Ectodermal cell (in vitro differentiated cells): ENCODE measurements around the gene CACNG7.

ENCODE experiments used
- H3K27ac ChIP-seq: 2 replicates; pipeline ENCODE4 v1.7.0; 2013; ENCODE audit warnings: mild to moderate bottlenecking, low read depth, low read length; ENCODE audit not compliant: insufficient read depth, poor library complexity, severe bottlenecking
- H3K27me3 ChIP-seq: 2 replicates; pipeline ENCODE4 v1.7.0; 2013; ENCODE audit warnings: mild to moderate bottlenecking, low read length; ENCODE audit not compliant: insufficient read depth, control insufficient read depth, poor library complexity, severe bottlenecking
- H3K36me3 ChIP-seq: one replicate; pipeline ENCODE4 v1.7.0; 2013; ENCODE audit warnings: low read length; ENCODE audit not compliant: control insufficient read depth, insufficient read depth
- H3K4me1 ChIP-seq: one replicate; pipeline ENCODE4 v1.7.0; 2013; ENCODE audit warnings: low read length; ENCODE audit not compliant: control insufficient read depth, insufficient read depth
- H3K4me3 ChIP-seq: 2 replicates; pipeline ENCODE4 v1.7.0; 2013; ENCODE audit warnings: low read depth, low read length, control low read depth; ENCODE audit not compliant: insufficient read depth
- H3K9me3 ChIP-seq: 2 replicates; pipeline ENCODE4 v1.7.0; 2013; ENCODE audit warnings: mild to moderate bottlenecking, low read length, moderate library complexity; ENCODE audit not compliant: control insufficient read depth
- WGBS, 2 experiments: methylation state at CpG; one replicate each; pipeline ENCODE4 v1.1.7; 2013; ENCODE audit warnings: missing lambda C conversion rate in 2 of 2; 5-methylcytosine and 5-hydroxymethylcytosine counted together

The CACNG7 gene

GRCh38 chr19:53951436-53951835 is 42.4 kb downstream of the CACNG7 start:
- Histone ChIP-seq H3K4me3 (no peak overlapping the region), H3K36me3 (no peaks in the 10 kb centered on the region), H3K4me1 (no peaks in the 10 kb centered on the region), H3K9me3 (no peaks in the 10 kb centered on the region), H3K27me3 (peaks cover 2% of the 10 kb centered on the region), H3K27ac (no peak overlapping the region)
- 83% methylated on average over 11 of the region's 11 CpGs for WGBS, 2 experiments

GRCh38 chr19:53951947-53952346 is 42.9 kb downstream of the CACNG7 start:
- Histone ChIP-seq H3K27ac (no peak overlapping the region), H3K27me3 (peaks cover 4% of the 10 kb centered on the region), H3K9me3 (no peaks in the 10 kb centered on the region), H3K36me3 (no peaks in the 10 kb centered on the region), H3K4me3 (no peak overlapping the region), H3K4me1 (no peaks in the 10 kb centered on the region)
- 91% methylated on average over 8 to 9 of the region's 9 CpGs for whole genome bisulfite sequencing, 2 experiments

DNA sequence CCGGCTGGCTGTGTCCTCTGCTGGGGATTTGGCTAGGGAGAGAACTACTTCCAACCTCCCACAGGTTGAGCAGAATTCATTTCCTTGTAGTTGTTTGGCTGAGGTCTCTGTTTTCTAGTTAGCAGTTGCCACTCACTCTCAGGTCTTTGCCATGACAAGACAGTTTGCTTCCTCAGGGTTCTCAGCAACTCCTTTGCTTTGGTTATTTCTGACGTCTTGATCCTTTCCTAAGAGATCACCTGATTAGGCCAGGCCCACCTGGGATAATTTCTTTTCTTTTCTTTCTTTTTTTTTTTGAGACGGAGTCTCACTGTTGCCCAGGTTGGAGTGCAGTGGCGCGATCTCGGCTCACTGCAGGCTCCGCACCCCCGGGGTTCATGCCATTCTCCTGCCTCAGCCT is 44.3 kb downstream of the CACNG7 start:
- Histone ChIP-seq H3K27me3 (peaks cover 19% of the 10 kb centered on the region), H3K27ac (no peak overlapping the region), H3K36me3 (no peaks in the 10 kb centered on the region), H3K4me1 (peaks cover 4% of the 10 kb centered on the region), H3K9me3 (no peaks in the 10 kb centered on the region), H3K4me3 (no peak overlapping the region)
- WGBS, 2 experiments, result 88 to 89% methylated on average over 8 of the region's 8 CpGs

DNA sequence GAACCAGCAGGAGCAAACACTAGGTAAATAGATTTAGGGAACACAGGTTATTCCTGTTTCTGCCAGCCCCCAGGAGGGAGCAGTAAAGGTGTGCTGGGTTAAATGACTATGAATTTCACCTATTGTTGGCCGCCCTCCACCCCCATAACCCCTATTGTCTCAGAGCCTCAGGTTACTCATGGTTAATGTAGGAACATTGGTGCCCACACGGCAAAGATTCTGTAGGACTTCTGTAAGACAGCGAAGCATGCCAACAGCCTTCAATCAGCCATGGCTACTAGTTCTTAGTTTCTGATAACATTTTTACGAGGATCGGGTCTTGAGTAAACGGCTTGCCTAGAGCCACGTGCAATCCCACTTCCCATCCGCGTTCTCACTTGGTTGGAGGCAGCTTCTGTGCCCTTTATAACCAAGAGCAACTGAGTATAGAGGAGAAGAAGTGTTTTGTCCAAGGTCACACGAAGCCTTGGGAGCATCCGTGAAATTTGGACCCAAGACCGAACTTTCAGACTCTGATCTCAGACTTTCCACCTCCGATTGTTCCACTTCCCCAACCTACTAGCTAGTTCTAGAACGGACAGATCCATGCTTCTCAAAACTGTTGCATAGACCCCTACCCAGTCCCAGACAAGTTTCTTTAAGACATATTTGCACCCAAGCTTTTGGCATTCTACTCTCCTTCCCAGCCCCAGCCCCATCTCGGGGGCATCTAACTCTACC is 48.5 kb downstream of the CACNG7 start:
- Histone ChIP-seq H3K27ac (no peak overlapping the region), H3K36me3 (no peaks in the 10 kb centered on the region), H3K4me1 (peaks cover 34% of the 10 kb centered on the region), H3K27me3 (peaks cover 59% of the 10 kb centered on the region), H3K9me3 (no peaks in the 10 kb centered on the region), H3K4me3 (no peak overlapping the region)
- WGBS, 2 experiments, result 16 to 21% methylated on average over 14 to 15 of the region's 15 CpGs

- H3K4me3 ChIP-seq, result no peak overlapping the region
- H3K36me3 ChIP-seq, result no peaks in the 10 kb centered on the region
- peaks cover 63% of the 10 kb centered on the region for H3K27me3 ChIP-seq
- H3K4me1 ChIP-seq, result peaks cover 34% of the 10 kb centered on the region
- no peaks in the 10 kb centered on the region for H3K9me3 ChIP-seq
- H3K27ac ChIP-seq, result no peak overlapping the region
- 2 to 5% methylated on average over 8 to 14 of the region's 14 CpGs for WGBS, 2 experiments
Observed at GRCh38 chr19:53958168-53958571, 49.1 kb downstream of the CACNG7 start.

- no peaks in the 10 kb centered on the region for H3K9me3 ChIP-seq
- H3K4me1 ChIP-seq, result peaks cover 34% of the 10 kb centered on the region
- H3K27ac ChIP-seq, result no peak overlapping the region
- peaks cover 73% of the 10 kb centered on the region for H3K27me3 ChIP-seq
- H3K36me3 ChIP-seq, result no peaks in the 10 kb centered on the region
- WGBS, 2 experiments, result 1% methylated on average over 18 to 22 of the region's 22 CpGs
- H3K4me3 ChIP-seq, result no peak overlapping the region
Observed at GRCh38 chr19:53958823-53959757, 50.0 kb downstream of the CACNG7 start.

- peaks cover 80% of the 10 kb centered on the region for H3K27me3 ChIP-seq
- H3K36me3 ChIP-seq, result no peaks in the 10 kb centered on the region
- WGBS, 2 experiments, result 0 to 1% methylated on average over 10 of the region's 10 CpGs
- H3K4me3 ChIP-seq, result no peak overlapping the region
- no peak overlapping the region for H3K27ac ChIP-seq
- peaks cover 34% of the 10 kb centered on the region for H3K4me1 ChIP-seq
- no peaks in the 10 kb centered on the region for H3K9me3 ChIP-seq
Observed at GRCh38 chr19:53960187-53960586, 51.1 kb downstream of the CACNG7 start.

DNA sequence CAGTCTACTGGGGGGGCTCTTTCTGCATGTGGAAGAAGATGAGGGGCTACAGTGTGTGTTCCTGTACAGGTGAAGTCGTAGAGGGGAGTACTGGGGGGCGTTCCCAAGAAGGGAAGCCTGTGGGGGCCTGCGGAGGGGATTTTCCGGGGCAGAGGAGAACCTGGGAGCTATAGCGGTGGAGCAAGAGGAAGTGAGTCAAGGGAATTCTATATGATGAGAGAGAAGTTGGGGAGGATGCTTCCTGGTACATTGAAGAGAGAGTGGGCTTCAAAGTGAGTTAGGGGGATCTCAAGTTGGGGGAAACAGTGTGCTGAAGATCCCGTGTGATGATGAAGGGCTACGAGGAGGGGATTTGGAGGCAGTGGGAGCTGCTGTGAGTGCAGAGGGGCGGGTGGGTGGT is 51.8 kb downstream of the CACNG7 start:
- WGBS, 2 experiments, result 3 to 7% methylated on average over 8 of the region's 8 CpGs
- peaks cover 80% of the 10 kb centered on the region for H3K27me3 ChIP-seq
- peak overlapping the region; percentile 6 for H3K4me3 ChIP-seq
- H3K36me3 ChIP-seq, result no peaks in the 10 kb centered on the region
- H3K9me3 ChIP-seq, result no peaks in the 10 kb centered on the region
- H3K27ac ChIP-seq, result no peak overlapping the region
- H3K4me1 ChIP-seq, result peaks cover 34% of the 10 kb centered on the region

DNA sequence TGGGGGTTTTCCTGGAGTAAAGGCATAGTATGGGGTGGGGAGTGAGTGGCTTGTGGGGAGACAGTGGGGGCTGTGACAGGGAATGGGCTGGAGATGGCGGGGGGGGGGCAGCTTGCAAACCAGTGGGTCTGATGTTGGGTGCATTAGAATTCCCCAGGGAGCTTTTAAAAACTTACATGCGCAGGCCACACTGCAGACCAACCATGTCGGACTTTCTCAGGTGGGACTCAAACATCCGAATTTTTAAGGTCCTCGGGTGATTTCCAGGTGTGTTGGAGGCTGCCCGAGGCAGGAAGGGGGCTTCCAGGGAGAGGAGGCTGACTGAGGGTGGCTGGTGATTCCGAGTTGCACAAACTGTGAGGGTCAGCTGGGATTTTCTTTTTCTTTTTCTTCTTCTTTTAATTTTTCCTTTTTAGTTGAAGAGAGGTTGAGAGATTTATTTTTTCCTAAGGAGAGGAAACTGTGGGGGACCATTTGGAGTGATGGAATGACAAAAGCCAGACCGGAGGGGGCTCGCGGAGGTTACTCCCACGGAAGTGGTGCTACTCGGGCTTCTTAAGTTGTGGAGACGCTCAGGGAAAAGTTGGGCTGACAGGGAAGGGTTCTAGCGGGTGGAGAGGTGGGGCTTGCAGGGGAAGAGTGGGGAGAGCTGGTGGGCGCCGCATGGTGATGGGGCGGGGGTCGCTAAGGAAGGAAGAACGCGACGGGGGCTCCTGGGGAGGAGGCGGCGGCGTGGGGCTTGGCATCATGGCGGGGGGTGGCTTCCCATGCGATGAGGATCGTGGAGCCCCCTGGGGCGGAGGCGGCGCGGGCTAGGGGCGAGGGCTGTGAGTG is 52.7 kb downstream of the CACNG7 start:
- no peak overlapping the region for H3K4me3 ChIP-seq
- 1 to 3% methylated on average over 32 of the region's 32 CpGs for WGBS, 2 experiments

More for the DNA sequence above, 52.7 kb downstream of the CACNG7 start:
- peaks cover 77% of the 10 kb centered on the region for H3K27me3 ChIP-seq
- no peaks in the 10 kb centered on the region for H3K9me3 ChIP-seq
- H3K4me1 ChIP-seq, result peaks cover 34% of the 10 kb centered on the region
- no peak overlapping the region for H3K27ac ChIP-seq
- H3K36me3 ChIP-seq, result no peaks in the 10 kb centered on the region
